Cardiac muscle cell (in vitro differentiated cells and primary cell): ENCODE results near the gene WDR88. TPM values are rescaled to one million over a fixed set of nuclear protein-coding genes. Genes with fewer than 3 reads are reported as not detected.

ENCODE experiments used
- DNase-seq, 2 donors: peaks; one replicate each; pipeline versions ENCODE4 v3.0.0 to v3.0.0-alpha.2; 2010 to 2017; ENCODE audit warnings: low read depth in 1 of 2, low spot score in 1 of 2
- H3K27ac ChIP-seq: fragments of 200-600 bp; sonication (generic); 2 replicates; pipeline ENCODE4 v1.5.1; 2016
- H3K27me3 ChIP-seq: fragments of 200-600 bp; sonication (generic); 2 replicates; pipeline ENCODE4 v1.6.0; 2016; ENCODE audit warnings: control low read depth
- H3K36me3 ChIP-seq: fragments of 200-600 bp; sonication (generic); 2 replicates; pipeline ENCODE4 v1.5.1; 2016; ENCODE audit warnings: control low read depth
- H3K4me1 ChIP-seq: fragments of 200-600 bp; sonication (generic); 2 replicates; pipeline ENCODE4 v1.8.1; 2017; ENCODE audit warnings: low read depth, mild to moderate bottlenecking, mixed run types
- H3K4me3 ChIP-seq: fragments of 200-600 bp; sonication (generic); 2 replicates; pipeline ENCODE4 v1.5.1; 2016; ENCODE audit warnings: mild to moderate bottlenecking
- H3K9me3 ChIP-seq: fragments of 200-600 bp; sonication (generic); 2 replicates; pipeline ENCODE4 v1.5.1; 2017; ENCODE audit warnings: low read depth, mild to moderate bottlenecking, control low read depth
- CTCF ChIP-seq: IDR thresholded peaks from 2 replicates; pipeline ENCODE4 v1.5.1; 2012; ENCODE audit warnings: low read depth, mild to moderate bottlenecking, low read length
- polyA plus RNA-seq: library from polyadenylated mRNA; unstranded; fragments of >200 nt; fragmentation: Nextera tagmentation; extraction: Ambion mirVana; gene quantifications from 2 replicates; pipeline ENCODE4 v1.2.1, GENCODE V29; 2016
- total RNA-seq: library from RNA; depleted of rRNA; stranded (reverse); fragments of >200 nt; gene quantifications from 2 replicates; pipeline ENCODE4 v1.2.3, GENCODE V29; 2016

Gene WDR88
- total and polyA plus RNA-seq, 2 experiments from 2014 or later = 0.78 TPM; not detected in 1

- no peaks in the 10 kb centered on the region for H3K9me3 ChIP-seq
- no peak for TF ChIP-seq CTCF
- H3K4me1 ChIP-seq = no peaks in the 10 kb centered on the region
- no peak for DNase-seq
- no peaks in the 10 kb centered on the region for H3K27me3 ChIP-seq
- H3K27ac ChIP-seq = no peak overlapping the region
- H3K4me3 ChIP-seq = no peak overlapping the region
- no peaks in the 10 kb centered on the region for H3K36me3 ChIP-seq
Measured at GRCh38 chr19:33193269-33193864, 61.5 kb downstream of the WDR88 start.

GRCh38 chr19:33193865-33194362, 62.0 kb downstream of the WDR88 start, which contains the start of gene LRP3:
Gene LRP3, plus strand, starts transcription at chr19:33194330. Its CDS starts 456 bp downstream, at chr19:33194786.
- Histone ChIP-seq H3K4me1 (no peaks in the 10 kb centered on the region), H3K9me3 (no peaks in the 10 kb centered on the region), H3K36me3 (no peaks in the 10 kb centered on the region), H3K27me3 (no peaks in the 10 kb centered on the region), H3K27ac (no peak within 1 kb of the TSS), H3K4me3 (peak within 1 kb of the TSS; percentile 89)
- no peak for TF ChIP-seq CTCF
- peak; percentile 51 to 84 for DNase-seq

GRCh38 chr19:33194532-33194885, 62.6 kb downstream of the WDR88 start:
- no peak for TF ChIP-seq CTCF
- Histone ChIP-seq H3K36me3 (no peaks in the 10 kb centered on the region), H3K4me3 (peak overlapping the region; percentile 89), H3K27ac (no peak overlapping the region), H3K27me3 (no peaks in the 10 kb centered on the region), H3K9me3 (no peaks in the 10 kb centered on the region), H3K4me1 (no peaks in the 10 kb centered on the region)
- peak; percentile 21 to 46 for DNase-seq

GRCh38 chr19:33194886-33195644, 63.2 kb downstream of the WDR88 start:
- no peak overlapping the region for H3K27ac ChIP-seq
- no peaks in the 10 kb centered on the region for H3K4me1 ChIP-seq
- H3K9me3 ChIP-seq = no peaks in the 10 kb centered on the region
- H3K4me3 ChIP-seq = peak overlapping the region; percentile 89
- peak; percentile 52 to 69 for DNase-seq
- no peak for TF ChIP-seq CTCF
- H3K36me3 ChIP-seq = no peaks in the 10 kb centered on the region
- H3K27me3 ChIP-seq = no peaks in the 10 kb centered on the region

- peak overlapping the region; percentile 89 for H3K4me3 ChIP-seq
- no peak for DNase-seq
Measured at GRCh38 chr19:33195645-33196347, 63.9 kb downstream of the WDR88 start.

More at GRCh38 chr19:33195645-33196347, 63.9 kb downstream of the WDR88 start:
- Histone ChIP-seq H3K27me3 (no peaks in the 10 kb centered on the region), H3K36me3 (no peaks in the 10 kb centered on the region), H3K27ac (no peak overlapping the region), H3K9me3 (no peaks in the 10 kb centered on the region), H3K4me1 (no peaks in the 10 kb centered on the region)
- TF ChIP-seq CTCF = no peak
